HUES48 (cell line): ENCODE measurements around the gene CYP4F2.
"Not testable (repeated sequence)": the region's sequence is repeated elsewhere in the genome, so short reads cannot be mapped to it uniquely, and the experiment has no call there.

ENCODE experiments used
- H3K27ac ChIP-seq: one replicate; pipeline ENCODE4 v1.7.0; 2013; ENCODE audit warnings: low read depth, low read length, inconsistent platforms
- H3K27me3 ChIP-seq: 2 replicates; pipeline ENCODE4 v1.6.1; 2013; ENCODE audit warnings: mild to moderate bottlenecking, low read length; ENCODE audit not compliant: control insufficient read depth, insufficient read depth
- H3K36me3 ChIP-seq: 2 replicates; pipeline ENCODE4 v1.6.1; 2013; ENCODE audit warnings: low read length; ENCODE audit not compliant: control insufficient read depth, insufficient read depth
- H3K4me1 ChIP-seq: 2 replicates; pipeline ENCODE4 v1.6.1; 2013; ENCODE audit warnings: mild to moderate bottlenecking, low read length; ENCODE audit not compliant: control insufficient read depth, insufficient read depth
- H3K4me3 ChIP-seq: 2 replicates; pipeline ENCODE4 v1.5.1; 2013; ENCODE audit warnings: mild to moderate bottlenecking, low read depth, low read length
- H3K9ac ChIP-seq: 2 replicates; pipeline ENCODE4 v1.6.1; 2013; ENCODE audit warnings: mild to moderate bottlenecking, low read depth, low read length, moderate library complexity
- H3K9me3 ChIP-seq: 2 replicates; pipeline ENCODE4 v1.6.1; 2013; ENCODE audit warnings: low read length; ENCODE audit not compliant: control insufficient read depth, insufficient read depth

The CYP4F2 gene

GRCh38 chr19:15897738-15898276 is at the start of gene CYP4F2:
Gene CYP4F2 (minus strand): TSS chr19:15898074. CDS start chr19:15897611, 463 bp downstream.
- Histone ChIP-seq H3K9ac (no peak within 1 kb of the TSS), H3K27me3 (no peaks in the 10 kb centered on the region), H3K4me1 (no peaks in the 10 kb centered on the region), H3K9me3 (peaks cover 79% of the 10 kb centered on the region), H3K27ac (no peak within 1 kb of the TSS), H3K36me3 (no peaks in the 10 kb centered on the region), H3K4me3 (no peak within 1 kb of the TSS)

GRCh38 chr19:15945301-15945700 is 47.4 kb upstream of the CYP4F2 start:
- Histone ChIP-seq H3K27ac (no peak overlapping the region), H3K36me3 (no peaks in the 10 kb centered on the region), H3K27me3 (no peaks in the 10 kb centered on the region), H3K4me3 (no peak overlapping the region), H3K9ac (no peak overlapping the region), H3K4me1 (no peaks in the 10 kb centered on the region), H3K9me3 (peaks cover 96% of the 10 kb centered on the region)

- Histone ChIP-seq H3K27ac (no peak overlapping the region), H3K4me1 (no peaks in the 10 kb centered on the region), H3K9ac (no peak overlapping the region), H3K9me3 (peaks cover 96% of the 10 kb centered on the region), H3K36me3 (no peaks in the 10 kb centered on the region), H3K27me3 (no peaks in the 10 kb centered on the region), H3K4me3 (no peak overlapping the region)
These were observed 46.5 kb upstream of the CYP4F2 start for GRCh38 chr19:15944401-15944800.

GRCh38 chr19:15937771-15938170 is 39.9 kb upstream of the CYP4F2 start:
- H3K27me3 ChIP-seq: no peaks in the 10 kb centered on the region
- H3K4me1 ChIP-seq: no peaks in the 10 kb centered on the region
- no peak overlapping the region for H3K27ac ChIP-seq
- peaks cover 81% of the 10 kb centered on the region for H3K9me3 ChIP-seq
- no peak overlapping the region for H3K9ac ChIP-seq
- H3K36me3 ChIP-seq: no peaks in the 10 kb centered on the region
- no peak overlapping the region for H3K4me3 ChIP-seq

- peaks cover 73% of the 10 kb centered on the region for H3K9me3 ChIP-seq
- no peak overlapping the region for H3K4me3 ChIP-seq
- H3K36me3 ChIP-seq: no peaks in the 10 kb centered on the region
- no peaks in the 10 kb centered on the region for H3K27me3 ChIP-seq
- H3K9ac ChIP-seq: no peak overlapping the region
- no peaks in the 10 kb centered on the region for H3K4me1 ChIP-seq
- H3K27ac ChIP-seq: no peak overlapping the region
These were observed 39.1 kb upstream of the CYP4F2 start for GRCh38 chr19:15936950-15937349.

- H3K27ac ChIP-seq: no peak overlapping the region
- H3K27me3 ChIP-seq: no peaks in the 10 kb centered on the region
- no peaks in the 10 kb centered on the region for H3K4me1 ChIP-seq
- peaks cover 67% of the 10 kb centered on the region for H3K9me3 ChIP-seq
- H3K9ac ChIP-seq: no peak overlapping the region
- no peaks in the 10 kb centered on the region for H3K36me3 ChIP-seq
- no peak overlapping the region for H3K4me3 ChIP-seq
These were observed 38.3 kb upstream of the CYP4F2 start for GRCh38 chr19:15936173-15936572.

- Histone ChIP-seq H3K9ac (no peak overlapping the region), H3K4me3 (no peak overlapping the region), H3K4me1 (no peaks in the 10 kb centered on the region), H3K27ac (no peak overlapping the region), H3K9me3 (peaks cover 67% of the 10 kb centered on the region), H3K27me3 (no peaks in the 10 kb centered on the region), H3K36me3 (no peaks in the 10 kb centered on the region)
These were observed 37.4 kb upstream of the CYP4F2 start for GRCh38 chr19:15935167-15935702.

GRCh38 chr19:15934332-15935078 is 36.6 kb upstream of the CYP4F2 start, which contains the start of gene CYP4F11:
Gene CYP4F11 (minus strand): TSS chr19:15934529. CDS start chr19:15934408, 121 bp downstream.
- H3K9me3 ChIP-seq: peaks cover 67% of the 10 kb centered on the region

GRCh38 chr19:15933761-15934331 is 36.0 kb upstream of the CYP4F2 start:
- H3K9me3 ChIP-seq: peaks cover 69% of the 10 kb centered on the region
- not testable (repeated sequence) for H3K36me3 ChIP-seq, H3K27me3 ChIP-seq, H3K27ac ChIP-seq, H3K4me3 ChIP-seq, H3K4me1 ChIP-seq, H3K9ac ChIP-seq

More at GRCh38 chr19:15934332-15935078, 36.6 kb upstream of the CYP4F2 start, which contains the start of gene CYP4F11:
- Histone ChIP-seq H3K36me3 (no peaks in the 10 kb centered on the region), H3K4me1 (no peaks in the 10 kb centered on the region), H3K4me3 (no peak within 1 kb of the TSS), H3K27me3 (no peaks in the 10 kb centered on the region), H3K27ac (no peak within 1 kb of the TSS), H3K9ac (no peak within 1 kb of the TSS)

GRCh38 chr19:15928321-15928720 is 30.4 kb upstream of the CYP4F2 start:
- Histone ChIP-seq H3K36me3 (no peaks in the 10 kb centered on the region), H3K4me1 (no peaks in the 10 kb centered on the region), H3K27ac (no peak overlapping the region), H3K27me3 (no peaks in the 10 kb centered on the region), H3K9me3 (peaks cover 72% of the 10 kb centered on the region), H3K9ac (no peak overlapping the region), H3K4me3 (no peak overlapping the region)

GRCh38 chr19:15926484-15926883 is 28.6 kb upstream of the CYP4F2 start:
- peaks cover 88% of the 10 kb centered on the region for H3K9me3 ChIP-seq
- no peaks in the 10 kb centered on the region for H3K36me3 ChIP-seq
- no peaks in the 10 kb centered on the region for H3K4me1 ChIP-seq
- H3K4me3 ChIP-seq: no peak overlapping the region
- H3K9ac ChIP-seq: no peak overlapping the region
- no peak overlapping the region for H3K27ac ChIP-seq
- no peaks in the 10 kb centered on the region for H3K27me3 ChIP-seq
